Mononuclear cell (primary cell): ENCODE results near the gene RABGAP1L. TPM values are rescaled to one million over a fixed set of nuclear protein-coding genes. Genes with fewer than 3 reads are reported as not detected.

Source experiments
- H3K27me3 ChIP-seq: 2 replicates; pipeline ENCODE4 v1.6.0; 2011; ENCODE audit warnings: low read length, control low read depth; ENCODE audit not compliant: insufficient read depth
- H3K4me1 ChIP-seq: 2 replicates; pipeline ENCODE4 v1.5.1; 2011; ENCODE audit warnings: mild to moderate bottlenecking, low read length, control low read depth; ENCODE audit not compliant: insufficient read depth
- H3K4me3 ChIP-seq: 2 replicates; pipeline ENCODE4 v1.5.1; 2011; ENCODE audit warnings: mild to moderate bottlenecking, low read length, moderate library complexity
- H3K9me3 ChIP-seq: 2 replicates; pipeline ENCODE4 v1.5.1; 2011; ENCODE audit warnings: low read depth, mild to moderate bottlenecking, control low read depth, low read length
- total RNA-seq: library from RNA; depleted of rRNA; stranded (reverse); fragments of >200 nt; gene quantifications from one replicate; pipeline ENCODE4 v1.2.3, GENCODE V29; 2012

The RABGAP1L gene
- total RNA-seq, 1 donor, result 98.3 TPM

GRCh38 chr1:174982971-174983689 is 823.8 kb downstream of the RABGAP1L start:
- Histone ChIP-seq H3K4me3 (no peak overlapping the region), H3K4me1 (no peaks in the 10 kb centered on the region), H3K27me3 (no peaks in the 10 kb centered on the region), H3K9me3 (no peaks in the 10 kb centered on the region)

GRCh38 chr1:174984952-174985351 is 825.6 kb downstream of the RABGAP1L start:
- H3K4me3 ChIP-seq, result no peak overlapping the region
- no peaks in the 10 kb centered on the region for H3K27me3 ChIP-seq
- H3K4me1 ChIP-seq, result peaks cover 4% of the 10 kb centered on the region

DNA sequence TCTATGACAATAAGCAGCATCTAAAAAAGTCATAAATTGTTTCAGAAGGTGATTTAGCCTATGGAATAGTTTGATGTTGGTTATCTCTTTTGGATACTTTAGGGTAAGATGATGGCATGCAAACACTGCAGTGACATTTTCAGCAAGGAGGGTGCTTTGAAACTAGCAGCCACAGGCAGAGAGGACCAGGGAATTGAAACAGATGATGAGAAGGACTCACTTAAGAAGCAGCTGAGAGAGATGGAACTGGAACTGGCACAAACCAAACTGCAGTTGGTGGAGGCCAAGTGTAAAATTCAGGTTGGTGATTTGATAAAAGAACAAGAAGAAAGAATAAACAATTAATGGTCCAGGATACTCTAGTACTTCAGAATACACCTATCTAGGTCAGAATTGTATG is 829.2 kb downstream of the RABGAP1L start:
- Histone ChIP-seq H3K9me3 (no peaks in the 10 kb centered on the region), H3K27me3 (no peaks in the 10 kb centered on the region), H3K4me1 (peaks cover 4% of the 10 kb centered on the region), H3K4me3 (no peak overlapping the region)

More at GRCh38 chr1:174984952-174985351, 825.6 kb downstream of the RABGAP1L start:
- no peaks in the 10 kb centered on the region for H3K9me3 ChIP-seq

DNA sequence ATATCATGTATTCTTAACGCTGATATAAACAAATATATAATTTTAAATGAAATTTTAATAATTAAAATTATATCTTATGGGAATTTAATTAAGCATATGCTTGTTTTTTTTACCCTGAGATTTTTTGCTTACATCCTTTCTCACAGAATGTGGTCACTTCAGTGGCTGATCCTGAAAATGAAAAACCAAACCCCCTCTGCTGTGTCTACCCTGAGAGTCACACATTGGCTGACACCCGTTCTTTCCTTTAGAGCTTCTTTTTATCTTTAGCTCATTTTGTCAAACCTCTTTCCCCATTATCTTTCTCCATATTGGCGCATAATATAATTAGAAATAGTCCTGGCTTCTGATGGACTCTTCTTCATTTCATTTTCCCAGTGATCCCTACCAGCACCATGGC is 829.7 kb downstream of the RABGAP1L start:
- Histone ChIP-seq H3K27me3 (no peaks in the 10 kb centered on the region), H3K4me1 (peaks cover 4% of the 10 kb centered on the region), H3K9me3 (no peaks in the 10 kb centered on the region), H3K4me3 (no peak overlapping the region)

- H3K4me1 ChIP-seq, result peaks cover 4% of the 10 kb centered on the region
- H3K4me3 ChIP-seq, result no peak overlapping the region
- H3K27me3 ChIP-seq, result no peaks in the 10 kb centered on the region
- no peaks in the 10 kb centered on the region for H3K9me3 ChIP-seq
Measured at GRCh38 chr1:174989536-174990220, 830.4 kb downstream of the RABGAP1L start.

DNA sequence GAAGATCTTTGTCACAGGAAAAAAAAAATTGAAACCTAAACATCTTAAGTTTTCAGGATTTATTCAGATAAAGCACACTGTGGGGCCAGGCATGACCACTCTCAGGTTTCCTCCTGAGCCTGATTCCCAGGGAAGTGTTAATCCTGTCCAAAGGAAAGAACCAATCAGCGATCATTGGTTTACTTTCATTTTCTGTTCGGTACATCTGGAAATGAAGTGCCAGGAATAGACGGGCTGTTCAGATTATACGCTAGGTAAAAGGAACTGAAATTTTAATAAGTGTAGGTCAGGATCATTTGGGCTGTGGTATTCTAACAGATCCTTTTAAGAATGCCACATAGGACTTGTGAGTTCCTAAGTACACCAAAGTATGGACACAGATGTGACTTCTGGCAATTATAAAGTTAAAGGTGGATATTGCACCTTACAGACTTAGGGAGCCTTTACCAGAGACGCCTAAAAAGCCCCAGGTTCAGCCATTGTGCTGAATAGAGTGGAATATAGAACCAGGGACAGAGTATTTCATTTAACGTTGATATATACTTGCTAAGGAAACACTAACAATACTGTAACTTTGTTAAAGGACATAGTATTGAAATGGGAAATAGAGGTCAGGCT is 831.2 kb downstream of the RABGAP1L start:
- Histone ChIP-seq H3K4me1 (peaks cover 4% of the 10 kb centered on the region), H3K9me3 (no peaks in the 10 kb centered on the region), H3K4me3 (peak overlapping the region; percentile 36), H3K27me3 (no peaks in the 10 kb centered on the region)

DNA sequence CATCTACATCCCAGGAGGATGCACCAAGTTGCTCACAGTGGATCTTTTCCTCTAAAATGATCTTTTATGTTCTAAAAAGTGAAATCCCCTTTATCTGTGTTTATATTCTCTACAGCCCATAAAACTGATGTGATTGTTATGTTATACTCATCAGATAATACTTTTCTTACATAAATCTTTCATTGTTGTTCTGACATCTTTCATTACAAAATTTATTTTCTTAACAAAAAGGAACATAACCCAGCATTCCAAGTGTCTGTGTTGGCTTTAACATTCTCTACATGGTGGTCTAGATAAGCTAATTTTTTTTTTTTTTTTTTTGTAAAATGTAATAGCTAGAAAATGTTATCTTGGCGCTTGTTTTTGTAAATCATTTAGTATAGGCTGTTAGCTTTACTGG is 832.2 kb downstream of the RABGAP1L start:
- Histone ChIP-seq H3K4me3 (no peak overlapping the region), H3K27me3 (no peaks in the 10 kb centered on the region), H3K9me3 (no peaks in the 10 kb centered on the region), H3K4me1 (peaks cover 4% of the 10 kb centered on the region)

- H3K27me3 ChIP-seq, result no peaks in the 10 kb centered on the region
- H3K4me1 ChIP-seq, result peaks cover 11% of the 10 kb centered on the region
- H3K4me3 ChIP-seq, result no peak overlapping the region
- H3K9me3 ChIP-seq, result no peaks in the 10 kb centered on the region
Measured at GRCh38 chr1:174995121-174995520, 835.8 kb downstream of the RABGAP1L start.

DNA sequence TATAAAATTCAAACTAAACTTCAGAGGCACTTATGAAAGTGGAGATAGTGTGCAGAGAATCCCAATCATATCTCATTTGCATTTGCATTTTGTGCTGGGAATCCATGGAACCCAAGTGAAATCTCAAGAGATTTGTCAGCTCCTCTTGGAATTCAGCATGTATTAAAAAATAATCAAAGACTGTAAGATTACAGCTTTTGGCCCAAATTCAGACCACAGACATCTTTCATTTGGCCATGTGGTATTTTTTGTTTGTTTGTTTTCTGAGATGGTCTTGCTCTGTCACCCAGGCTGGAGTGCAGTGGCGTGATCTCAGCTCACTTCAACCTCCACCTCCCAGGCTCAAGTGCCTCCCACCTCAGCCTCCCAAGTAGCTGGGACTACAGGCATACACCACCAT is 836.6 kb downstream of the RABGAP1L start:
- Histone ChIP-seq H3K4me3 (no peak overlapping the region), H3K4me1 (peaks cover 17% of the 10 kb centered on the region), H3K27me3 (no peaks in the 10 kb centered on the region), H3K9me3 (no peaks in the 10 kb centered on the region)

DNA sequence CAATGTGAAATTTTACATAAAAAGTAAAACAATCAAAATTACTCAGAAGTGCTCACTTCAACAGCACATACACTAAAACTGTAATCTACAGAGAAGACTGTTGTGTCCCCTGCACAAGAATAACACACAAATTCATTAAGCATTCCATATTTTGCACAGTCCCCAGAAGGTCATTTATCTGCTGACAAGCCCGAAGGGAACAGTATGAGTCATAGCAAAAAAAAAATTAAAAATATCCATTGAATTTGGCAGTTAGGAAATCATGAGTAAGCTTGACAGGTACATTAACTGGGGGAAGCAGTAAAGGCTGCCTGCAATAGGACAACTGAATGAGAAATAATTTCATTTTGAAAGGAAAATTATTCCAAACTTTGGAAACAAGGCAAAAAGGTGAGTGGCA is 837.2 kb downstream of the RABGAP1L start:
- Histone ChIP-seq H3K9me3 (no peaks in the 10 kb centered on the region), H3K4me1 (peaks cover 22% of the 10 kb centered on the region), H3K4me3 (no peak overlapping the region), H3K27me3 (no peaks in the 10 kb centered on the region)

- H3K4me3 ChIP-seq, result no peak overlapping the region
- no peaks in the 10 kb centered on the region for H3K27me3 ChIP-seq
- H3K4me1 ChIP-seq, result peaks cover 27% of the 10 kb centered on the region
- no peaks in the 10 kb centered on the region for H3K9me3 ChIP-seq
Measured at GRCh38 chr1:174997041-174997440, 837.7 kb downstream of the RABGAP1L start.

DNA sequence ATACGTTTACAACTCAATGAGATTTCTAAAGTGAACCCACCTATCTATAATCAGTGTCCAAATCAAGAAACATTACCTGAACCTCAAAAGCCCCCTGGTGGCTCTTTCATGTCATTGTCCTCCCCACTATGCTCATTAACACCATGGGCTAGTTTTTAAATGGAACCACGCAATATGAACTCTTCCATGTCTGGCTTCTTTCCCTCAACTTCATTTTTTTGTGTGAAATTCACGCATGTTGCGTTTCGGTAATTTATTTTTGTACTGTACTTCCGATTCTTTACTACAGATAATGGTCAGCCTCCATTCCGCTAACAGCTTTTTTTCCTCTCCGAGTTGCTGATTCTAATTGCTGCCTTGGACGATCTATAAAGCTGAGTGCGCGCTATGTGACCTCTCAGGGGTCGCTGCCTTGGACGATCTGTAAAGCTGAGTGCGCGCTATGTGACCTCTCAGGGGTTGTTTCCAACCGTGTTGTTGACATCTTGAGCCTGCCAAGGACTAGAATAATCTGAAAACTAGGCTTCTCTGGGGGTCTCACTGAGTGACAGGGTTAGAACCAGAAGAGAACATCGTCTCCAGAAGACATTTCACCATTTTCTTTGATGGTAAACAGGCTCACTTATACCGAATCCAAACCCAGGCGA is 839.4 kb downstream of the RABGAP1L start:
- no peaks in the 10 kb centered on the region for H3K27me3 ChIP-seq
- H3K9me3 ChIP-seq, result no peaks in the 10 kb centered on the region
- H3K4me1 ChIP-seq, result peaks cover 30% of the 10 kb centered on the region
- peak overlapping the region; percentile 73 for H3K4me3 ChIP-seq

GRCh38 chr1:174999216-174999935 is 840.1 kb downstream of the RABGAP1L start:
- Histone ChIP-seq H3K4me1 (peaks cover 30% of the 10 kb centered on the region), H3K9me3 (no peaks in the 10 kb centered on the region), H3K4me3 (peak overlapping the region; percentile 73), H3K27me3 (no peaks in the 10 kb centered on the region)

GRCh38 chr1:174999936-175000696 is 840.8 kb downstream of the RABGAP1L start, which contains the start of gene CACYBP:
Gene CACYBP, plus strand, starts transcription at chr1:174999947. Its CDS starts 234 bp downstream, at chr1:175000181.
- Histone ChIP-seq H3K4me1 (peaks cover 30% of the 10 kb centered on the region), H3K4me3 (peak within 1 kb of the TSS; percentile 73), H3K27me3 (no peaks in the 10 kb centered on the region), H3K9me3 (no peaks in the 10 kb centered on the region)
